ENCODE data around the gene PHLDB2.

Gene PHLDB2

GRCh38 chr3:112001526-112001925, 142.5 kb downstream of the PHLDB2 start:
- no peak for DNase-seq

GRCh38 chr3:112002096-112002971, 143.3 kb downstream of the PHLDB2 start:
- no peak for DNase-seq

GRCh38 chr3:112003321-112004080, 144.4 kb downstream of the PHLDB2 start:
- no peak for DNase-seq

- DNase-seq = no peak
Measured at GRCh38 chr3:112004187-112004586, 145.1 kb downstream of the PHLDB2 start.

- DNase-seq = no peak
Measured at GRCh38 chr3:112004669-112005068, 145.6 kb downstream of the PHLDB2 start.

GRCh38 chr3:112005091-112005672, 146.1 kb downstream of the PHLDB2 start:
- DNase-seq = no peak

GRCh38 chr3:112007633-112008032, 148.6 kb downstream of the PHLDB2 start:
- DNase-seq = no peak

DNA sequence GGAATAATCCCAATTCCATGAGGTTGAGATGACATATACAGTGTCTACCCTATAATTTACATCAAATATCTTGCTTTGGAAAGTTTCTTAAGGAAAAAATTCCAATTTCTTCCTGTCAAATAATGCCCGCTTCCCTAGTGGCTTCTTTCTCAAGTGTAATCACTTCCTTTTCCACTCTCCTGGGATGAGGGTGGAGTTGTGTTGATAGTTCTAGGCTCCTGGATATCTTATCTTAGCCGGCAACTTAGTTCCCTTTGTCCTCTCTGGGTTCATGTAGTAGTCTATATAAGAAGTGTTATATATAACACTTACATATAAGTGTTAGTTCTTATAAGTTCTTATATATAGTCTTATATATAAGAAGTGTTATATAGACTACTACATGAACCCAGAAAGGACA, 150.6 kb downstream of the PHLDB2 start:
- no peak for DNase-seq

GRCh38 chr3:112010636-112011035, 151.6 kb downstream of the PHLDB2 start:
- DNase-seq = no peak

DNA sequence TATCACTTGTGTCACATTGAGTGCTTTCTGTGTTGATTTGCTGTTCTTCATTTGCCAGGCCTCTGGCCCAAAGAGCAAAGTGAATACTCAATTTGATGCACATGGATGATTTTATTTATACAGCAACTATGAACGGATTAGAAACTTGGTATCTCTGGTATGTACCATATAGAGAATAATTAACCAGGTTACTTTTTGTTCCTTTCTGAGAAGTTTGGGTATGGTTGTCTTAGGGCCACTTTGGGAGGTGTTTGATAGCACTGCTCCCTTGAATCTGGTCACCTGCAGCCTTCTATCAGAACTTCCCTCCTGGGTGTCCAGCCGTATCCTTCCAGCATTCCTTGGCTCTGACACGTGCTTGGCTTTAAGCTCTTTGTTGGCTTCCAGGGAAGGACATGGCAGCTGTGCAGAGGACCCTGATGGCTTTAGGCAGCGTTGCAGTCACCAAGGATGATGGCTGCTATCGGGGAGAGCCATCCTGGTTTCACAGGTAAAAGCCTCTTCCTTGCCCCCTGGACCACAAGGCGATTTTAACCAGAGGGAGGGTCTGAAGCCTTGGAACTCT, 152.4 kb downstream of the PHLDB2 start:
- DNase-seq = no peak

DNA sequence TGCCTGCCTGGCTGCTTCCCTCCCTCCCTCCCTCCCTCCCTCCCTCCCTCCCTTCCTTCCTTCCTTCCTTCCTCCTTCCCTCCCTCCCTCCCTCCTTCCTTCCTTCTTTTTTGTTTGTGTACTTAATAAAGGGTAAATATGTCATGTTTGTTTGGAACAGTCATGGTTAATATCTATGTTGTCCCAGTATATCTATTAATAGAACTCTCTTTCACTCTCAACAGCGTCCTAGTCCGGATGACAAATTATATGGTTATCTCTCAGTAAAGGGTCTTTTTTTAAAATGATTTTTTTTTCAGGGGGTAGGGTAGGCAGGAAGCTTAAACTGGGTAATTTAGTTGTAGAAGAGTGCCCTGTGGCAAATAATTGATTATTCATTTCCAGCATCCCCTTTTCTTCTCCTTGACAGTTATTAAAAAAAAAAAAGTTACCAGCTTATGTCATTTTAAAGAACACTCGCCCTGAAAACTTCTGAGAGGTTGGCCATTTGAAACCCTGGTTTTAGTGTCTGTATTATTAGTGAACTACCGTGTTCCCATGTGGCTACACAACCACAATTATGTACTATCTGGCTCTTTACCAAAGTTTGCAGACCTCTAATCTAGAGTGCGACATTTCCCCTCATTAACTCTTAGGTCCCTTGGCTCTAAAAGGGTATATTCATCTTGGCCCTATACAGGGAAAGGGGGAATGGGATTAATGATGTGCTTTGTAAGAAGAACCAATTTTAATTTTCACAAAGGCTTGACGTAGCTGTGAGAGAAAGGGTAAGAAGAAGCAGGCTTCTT, 153.3 kb downstream of the PHLDB2 start:
- no peak for DNase-seq

GRCh38 chr3:112013058-112013783, 154.2 kb downstream of the PHLDB2 start:
- peak; percentile 51 to 63 for DNase-seq

GRCh38 chr3:112013784-112014143, 154.7 kb downstream of the PHLDB2 start:
- DNase-seq = no peak

DNA sequence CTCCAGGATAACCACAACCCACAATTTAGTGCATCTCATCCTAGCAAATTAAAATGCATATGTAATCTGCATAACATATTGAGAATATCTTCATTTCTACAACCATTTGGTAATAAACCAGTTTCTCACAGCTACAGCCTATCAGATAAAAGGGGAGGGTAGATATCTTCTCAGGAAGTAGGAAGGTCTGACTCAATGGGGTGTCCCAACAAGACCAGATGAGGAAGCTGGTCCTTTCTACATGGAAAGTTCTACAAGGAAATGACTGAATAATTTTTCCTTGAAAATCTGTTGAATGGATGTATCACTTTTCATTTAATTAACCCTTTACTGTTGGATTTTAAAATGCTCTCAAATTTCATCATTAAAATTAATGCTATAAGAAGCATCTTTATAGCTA, 158.0 kb downstream of the PHLDB2 start:
- no peak for DNase-seq

- no peak for DNase-seq
Measured at GRCh38 chr3:112018712-112019111, 159.6 kb downstream of the PHLDB2 start.

DNA sequence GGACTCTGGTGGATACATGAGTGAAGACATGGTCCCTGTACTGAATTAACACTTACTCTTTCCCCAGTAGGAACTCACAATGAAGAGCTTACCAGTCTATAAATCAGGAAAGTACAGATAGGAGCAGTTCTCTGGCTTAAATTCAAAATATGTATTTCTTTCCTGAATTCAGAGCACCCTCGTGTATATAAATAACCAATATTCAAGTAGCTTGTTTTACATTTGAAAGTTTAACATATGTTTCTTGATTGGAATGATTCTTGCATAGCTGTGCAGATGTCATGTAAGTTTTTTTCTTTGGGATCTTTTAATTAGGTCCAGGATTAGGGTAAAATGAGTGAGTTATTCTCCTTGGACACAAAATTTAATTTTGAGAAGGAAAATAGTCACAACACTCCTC, 160.7 kb downstream of the PHLDB2 start:
- DNase-seq = no peak

DNA sequence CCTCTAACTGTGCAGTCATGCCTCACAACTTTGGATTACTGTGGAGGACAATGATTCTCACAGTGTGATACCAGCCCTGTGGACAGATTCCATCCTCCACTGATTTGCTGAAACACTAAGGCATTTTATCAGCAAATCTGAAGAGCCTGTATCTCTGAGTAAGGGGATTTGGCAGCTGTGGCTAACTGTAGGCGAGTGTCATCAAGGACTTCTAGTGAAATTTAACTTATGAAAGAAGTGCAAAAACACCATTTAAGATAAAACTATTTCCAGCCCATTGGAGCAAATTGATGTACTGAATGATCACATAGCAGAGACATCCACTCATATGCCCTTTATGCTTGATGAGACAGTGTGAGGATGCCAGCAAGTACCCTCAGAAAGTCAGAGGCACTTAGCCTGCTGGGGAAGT, 161.6 kb downstream of the PHLDB2 start:
- no peak for DNase-seq
